Measurements from ENCODE around the gene ST6GALNAC3. TPM values are rescaled to one million over a fixed set of nuclear protein-coding genes. Genes with fewer than 3 reads are reported as not detected.

The ST6GALNAC3 gene
- total RNA-seq, 2 donors from 2014 or later = 0.24 to 0.30 TPM

DNA sequence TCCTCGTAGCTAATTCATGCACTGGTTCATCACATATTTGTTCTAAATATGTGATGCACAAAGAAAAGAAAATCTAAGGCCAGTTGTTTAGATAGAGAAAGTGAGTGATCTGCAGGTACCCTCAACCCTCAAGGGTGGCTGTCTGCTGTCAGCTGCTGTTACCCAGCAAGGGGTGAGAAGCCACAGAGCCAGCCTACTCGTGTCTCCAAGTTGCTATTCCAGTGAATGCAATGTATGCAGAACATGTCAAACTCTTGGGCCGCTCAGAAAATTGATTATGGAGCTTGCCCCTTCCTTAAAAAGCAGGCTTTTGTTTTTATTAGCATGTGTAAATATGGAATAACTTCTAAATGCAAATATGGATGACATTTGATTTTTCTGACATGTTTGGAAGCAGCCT lies 456.4 kb downstream of the ST6GALNAC3 start:
- Mint-ChIP-seq H3K9me3 (no peaks in the 10 kb centered on the region), H3K27me3 (peaks cover 4% of the 10 kb centered on the region), H3K36me3 (ENCODE audit: low read depth) (no peaks in the 10 kb centered on the region), H3K4me3 (no peak overlapping the region), H3K4me1 (no peaks in the 10 kb centered on the region), H3K27ac (no peak overlapping the region)
- ATAC-seq (replicated peaks) = no peak

DNA sequence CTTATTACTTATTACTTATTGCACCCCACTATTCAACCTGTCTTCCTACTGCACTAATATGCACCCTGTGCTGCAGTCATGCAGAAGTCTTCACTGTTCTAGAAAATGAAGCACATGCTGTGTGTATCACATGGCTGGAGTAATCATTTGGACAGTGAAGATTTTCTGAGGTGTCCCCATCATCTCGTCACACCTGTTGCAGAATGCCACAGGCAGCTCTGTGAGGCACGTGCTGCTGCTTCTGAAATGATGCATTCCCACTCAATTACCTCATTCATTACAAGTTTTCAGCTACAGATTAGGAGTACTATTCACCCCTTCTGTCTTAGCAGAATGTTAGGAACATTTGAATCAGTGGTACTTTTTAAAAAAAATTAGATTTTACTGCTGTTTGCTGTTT lies 467.1 kb downstream of the ST6GALNAC3 start:
- H3K9me3 Mint-ChIP-seq = peaks cover 5% of the 10 kb centered on the region
- peaks cover 4% of the 10 kb centered on the region for H3K27me3 Mint-ChIP-seq
- H3K36me3 Mint-ChIP-seq (ENCODE audit: low read depth) = no peaks in the 10 kb centered on the region
- H3K4me3 Mint-ChIP-seq = no peak overlapping the region
- H3K4me1 Mint-ChIP-seq = no peaks in the 10 kb centered on the region
- ATAC-seq (replicated peaks) = no peak
- no peak overlapping the region for H3K27ac Mint-ChIP-seq

DNA sequence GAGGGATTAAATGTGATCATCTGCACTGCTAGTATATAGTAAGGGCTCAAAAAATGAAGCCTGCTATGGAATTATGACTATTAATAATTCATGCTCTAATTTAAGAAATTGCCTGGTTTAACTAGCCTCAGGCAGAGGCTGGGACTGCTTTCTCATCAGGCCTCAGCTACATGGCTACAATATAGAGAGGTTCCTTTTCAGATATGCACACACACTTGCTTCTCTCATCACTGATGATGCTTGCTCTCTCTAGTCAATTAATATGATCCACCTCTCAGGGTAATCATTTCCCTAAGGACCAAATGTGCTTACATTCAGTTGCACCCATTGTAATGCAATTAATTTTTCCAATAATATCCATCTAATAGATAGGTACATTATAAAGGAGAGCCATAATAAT lies 467.8 kb downstream of the ST6GALNAC3 start:
- Mint-ChIP-seq H3K36me3 (ENCODE audit: low read depth) (no peaks in the 10 kb centered on the region), H3K27me3 (no peaks in the 10 kb centered on the region)
- no peak for ATAC-seq (replicated peaks)

DNA sequence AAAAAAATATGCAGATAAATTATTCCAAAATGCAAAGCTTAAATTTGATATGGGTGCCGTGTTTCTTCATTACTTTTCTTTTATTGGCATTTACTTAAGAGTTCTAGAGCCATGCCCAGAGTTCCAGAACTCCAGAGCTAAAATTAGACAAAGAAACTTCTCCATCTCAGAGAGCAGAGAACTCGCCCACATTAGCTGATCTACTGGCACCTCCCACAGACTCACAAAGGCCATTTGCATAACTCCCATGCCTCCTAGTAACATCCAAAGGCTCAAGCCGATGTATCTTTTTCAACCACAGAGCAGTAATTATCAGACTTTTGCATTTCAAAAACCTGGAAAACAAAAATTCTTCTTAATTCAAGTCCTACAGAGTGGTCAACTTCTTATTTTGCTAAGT lies 468.9 kb downstream of the ST6GALNAC3 start:
- Mint-ChIP-seq H3K36me3 (ENCODE audit: low read depth) (no peaks in the 10 kb centered on the region), H3K9me3 (no peaks in the 10 kb centered on the region), H3K27me3 (no peaks in the 10 kb centered on the region), H3K27ac (no peak overlapping the region), H3K4me3 (no peak overlapping the region), H3K4me1 (no peaks in the 10 kb centered on the region)
- no peak for ATAC-seq (replicated peaks)

More for the DNA sequence above, 467.8 kb downstream of the ST6GALNAC3 start:
- Mint-ChIP-seq H3K9me3 (peaks cover 1% of the 10 kb centered on the region), H3K27ac (no peak overlapping the region), H3K4me1 (no peaks in the 10 kb centered on the region), H3K4me3 (no peak overlapping the region)

DNA sequence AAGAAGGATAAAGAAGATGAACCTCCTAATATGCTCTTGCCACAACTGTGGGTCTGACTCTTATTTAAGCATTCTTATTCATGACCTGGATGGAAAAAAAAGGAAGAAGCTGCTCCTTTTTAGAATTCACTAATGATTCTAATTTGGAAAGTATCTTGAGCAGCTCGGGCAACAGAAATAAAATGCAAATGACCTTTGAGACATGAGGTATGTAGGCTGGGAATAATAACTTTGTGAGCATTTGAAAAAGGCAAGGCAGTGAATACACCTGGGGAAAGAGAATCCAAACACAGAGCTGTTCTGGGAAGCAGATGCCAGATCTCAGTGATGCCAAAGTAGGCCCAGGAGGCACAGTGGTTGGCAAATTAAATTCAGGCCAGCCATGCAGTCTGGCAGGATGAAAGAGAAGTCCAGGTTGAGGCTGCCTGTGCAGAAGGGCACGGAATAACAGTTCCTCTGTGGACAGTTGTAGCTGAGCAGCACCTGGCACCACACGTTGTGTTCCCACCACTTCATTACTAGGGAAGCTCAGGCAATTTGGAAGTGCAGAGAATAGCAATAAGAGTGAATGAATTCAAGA lies 471.9 kb downstream of the ST6GALNAC3 start:
- no peak for ATAC-seq (replicated peaks)
- H3K27me3 Mint-ChIP-seq = no peaks in the 10 kb centered on the region
- H3K4me1 Mint-ChIP-seq = no peaks in the 10 kb centered on the region
- no peak overlapping the region for H3K27ac Mint-ChIP-seq
- no peaks in the 10 kb centered on the region for H3K36me3 Mint-ChIP-seq (ENCODE audit: low read depth)
- no peaks in the 10 kb centered on the region for H3K9me3 Mint-ChIP-seq
- no peak overlapping the region for H3K4me3 Mint-ChIP-seq

DNA sequence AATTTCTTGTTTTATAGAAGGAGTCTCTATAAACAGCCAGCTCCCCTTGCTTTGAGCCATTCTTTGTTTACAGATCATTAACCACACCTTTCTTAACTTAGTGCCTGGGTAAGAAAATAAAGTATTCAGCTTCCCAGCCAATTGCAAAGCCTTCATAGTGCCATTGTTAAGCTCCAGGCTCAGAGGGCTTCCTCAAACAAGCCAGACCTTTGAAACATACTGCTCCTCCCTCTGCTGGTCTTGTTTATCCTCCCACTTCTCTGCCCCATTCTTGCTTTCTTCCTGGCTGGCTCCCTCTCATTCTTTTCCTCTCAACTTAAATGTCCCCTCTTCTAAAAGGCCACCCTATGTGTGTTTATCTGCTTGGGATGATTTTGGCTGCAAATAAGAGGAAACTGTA lies 473.4 kb downstream of the ST6GALNAC3 start:
- H3K9me3 Mint-ChIP-seq = no peaks in the 10 kb centered on the region
- H3K36me3 Mint-ChIP-seq (ENCODE audit: low read depth) = no peaks in the 10 kb centered on the region
- no peak overlapping the region for H3K4me3 Mint-ChIP-seq
- no peak for ATAC-seq (replicated peaks)
- no peak overlapping the region for H3K27ac Mint-ChIP-seq
- H3K27me3 Mint-ChIP-seq = no peaks in the 10 kb centered on the region
- no peaks in the 10 kb centered on the region for H3K4me1 Mint-ChIP-seq

DNA sequence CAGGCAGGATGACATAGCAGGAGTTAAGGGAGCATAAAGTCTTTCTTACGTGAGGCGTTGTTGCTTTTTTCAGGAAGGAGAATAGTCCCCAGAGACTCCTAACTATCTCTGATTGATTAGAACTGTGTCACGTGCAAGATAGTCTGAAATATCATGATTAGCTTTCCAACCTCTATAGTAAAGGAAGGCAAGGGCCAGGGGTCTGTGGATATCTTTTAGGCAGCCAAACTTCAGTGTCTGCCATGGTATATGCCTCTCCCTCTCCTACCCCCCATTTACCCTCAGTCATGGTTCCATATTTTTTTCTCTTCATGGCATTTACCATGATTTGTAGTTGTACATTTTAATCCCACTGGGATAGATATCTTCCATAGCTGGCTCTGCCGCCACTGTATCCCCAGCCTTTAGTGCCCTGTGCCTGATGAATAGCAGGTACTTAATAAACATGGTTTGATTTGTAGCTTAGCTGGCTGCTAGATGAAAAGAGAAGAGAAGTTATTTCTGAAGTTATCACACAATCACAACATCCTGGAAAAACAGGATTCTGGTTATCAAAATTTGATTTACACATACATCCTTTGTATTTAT lies 474.1 kb downstream of the ST6GALNAC3 start:
- H3K4me1 Mint-ChIP-seq = no peaks in the 10 kb centered on the region
- H3K9me3 Mint-ChIP-seq = no peaks in the 10 kb centered on the region
- no peak overlapping the region for H3K4me3 Mint-ChIP-seq
- no peak for ATAC-seq (replicated peaks)
- no peaks in the 10 kb centered on the region for H3K27me3 Mint-ChIP-seq
- no peak overlapping the region for H3K27ac Mint-ChIP-seq
- no peaks in the 10 kb centered on the region for H3K36me3 Mint-ChIP-seq (ENCODE audit: low read depth)

DNA sequence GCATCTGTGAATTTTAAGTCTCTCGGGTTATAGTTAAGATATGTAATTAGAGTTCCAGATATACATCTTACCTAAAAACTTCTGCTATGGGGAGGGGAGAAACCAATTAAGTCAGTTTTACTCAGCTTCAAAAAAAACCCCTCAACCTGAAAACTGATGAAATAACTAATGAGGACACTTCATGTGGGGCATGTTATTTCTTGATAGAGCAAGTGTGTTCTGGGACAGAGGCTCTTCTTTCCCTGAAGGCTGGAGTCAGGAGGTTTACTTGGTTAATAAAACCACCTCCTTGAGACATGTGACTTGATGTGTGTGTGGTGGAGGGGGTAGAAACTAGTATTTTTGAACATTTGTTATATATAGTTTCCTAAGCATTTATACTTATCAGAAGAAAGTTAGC lies 479.7 kb downstream of the ST6GALNAC3 start:
- no peaks in the 10 kb centered on the region for H3K9me3 Mint-ChIP-seq
- no peak overlapping the region for H3K27ac Mint-ChIP-seq
- no peaks in the 10 kb centered on the region for H3K4me1 Mint-ChIP-seq
- peaks cover 6% of the 10 kb centered on the region for H3K27me3 Mint-ChIP-seq
- no peak overlapping the region for H3K4me3 Mint-ChIP-seq
- no peak for ATAC-seq (replicated peaks)
- H3K36me3 Mint-ChIP-seq (ENCODE audit: low read depth) = no peaks in the 10 kb centered on the region

DNA sequence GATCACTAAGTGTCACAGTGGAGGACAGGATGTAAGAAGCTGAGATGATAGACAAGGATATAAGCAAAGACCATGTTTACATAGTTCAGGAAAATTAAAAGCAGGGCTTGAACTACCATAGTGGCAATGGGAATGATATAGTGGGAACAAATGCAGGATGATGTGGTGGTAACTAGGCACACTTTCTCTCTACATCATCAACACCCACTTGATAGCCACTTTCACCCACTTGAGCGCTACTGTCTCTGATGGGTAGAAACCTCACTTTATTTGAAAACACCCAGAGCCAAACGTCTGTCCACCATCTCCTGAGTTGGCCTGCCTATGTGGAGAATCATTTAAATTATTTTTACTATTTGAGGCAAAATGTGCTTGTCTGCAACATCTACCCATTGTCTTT lies 487.7 kb downstream of the ST6GALNAC3 start:
- H3K9me3 Mint-ChIP-seq = no peaks in the 10 kb centered on the region
- peaks cover 8% of the 10 kb centered on the region for H3K27me3 Mint-ChIP-seq
- no peaks in the 10 kb centered on the region for H3K36me3 Mint-ChIP-seq (ENCODE audit: low read depth)
- no peak overlapping the region for H3K4me3 Mint-ChIP-seq
- no peak overlapping the region for H3K27ac Mint-ChIP-seq
- no peaks in the 10 kb centered on the region for H3K4me1 Mint-ChIP-seq
- no peak for ATAC-seq (replicated peaks)

DNA sequence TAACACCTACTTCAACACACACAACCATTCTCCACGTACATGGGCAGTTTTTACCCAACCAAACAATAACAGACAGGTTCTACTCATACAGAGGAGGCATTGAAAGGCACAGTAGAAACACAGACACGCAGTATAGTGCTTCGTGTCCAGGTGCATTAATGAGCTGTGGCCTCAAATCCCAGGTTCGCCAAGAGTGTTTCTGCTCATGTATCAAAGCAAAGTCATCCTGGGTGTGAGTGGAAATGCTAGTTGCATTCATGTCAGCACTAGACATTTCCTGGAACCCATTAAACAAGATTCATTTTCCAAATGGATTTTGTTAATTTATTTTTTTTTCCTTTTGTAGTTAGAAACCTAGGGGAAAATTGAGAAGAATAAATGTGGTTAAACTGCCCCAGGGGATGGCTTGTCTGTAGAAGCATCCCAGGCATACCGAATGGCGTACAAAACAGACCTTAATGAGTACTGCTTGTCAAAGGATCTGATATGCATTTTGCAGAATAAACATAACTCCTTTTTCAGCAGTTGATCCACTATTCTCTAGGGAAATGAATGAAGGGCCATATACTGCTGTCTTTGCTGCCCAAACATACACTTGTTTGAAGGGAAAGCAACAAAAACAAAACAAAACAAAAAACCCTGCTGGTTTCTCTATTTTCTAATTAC lies 494.2 kb downstream of the ST6GALNAC3 start:
- H3K36me3 Mint-ChIP-seq (ENCODE audit: low read depth) = no peaks in the 10 kb centered on the region
- no peak for ATAC-seq (replicated peaks)
- no peaks in the 10 kb centered on the region for H3K4me1 Mint-ChIP-seq
- H3K27me3 Mint-ChIP-seq = peaks cover 7% of the 10 kb centered on the region
- H3K4me3 Mint-ChIP-seq = no peak overlapping the region
- H3K9me3 Mint-ChIP-seq = no peaks in the 10 kb centered on the region
- H3K27ac Mint-ChIP-seq = no peak overlapping the region

DNA sequence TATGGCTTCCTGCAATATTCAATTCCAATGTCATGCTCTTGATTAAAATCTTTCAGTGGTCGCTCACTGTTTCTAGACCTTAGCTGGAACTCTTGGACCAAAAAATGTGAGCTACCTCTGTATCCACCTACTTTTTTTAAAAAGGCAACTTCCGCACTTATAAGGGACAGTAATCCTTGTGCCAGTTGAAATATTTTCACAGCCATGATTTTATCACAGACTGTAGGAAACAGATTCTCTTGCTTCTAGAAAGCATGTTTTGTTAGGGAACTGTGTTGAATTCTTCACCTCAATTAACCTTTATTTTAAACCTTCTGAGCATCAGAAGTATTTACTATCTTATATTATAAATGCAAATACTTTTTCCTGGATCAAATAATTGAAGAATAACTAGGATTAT lies 496.7 kb downstream of the ST6GALNAC3 start:
- Mint-ChIP-seq H3K36me3 (ENCODE audit: low read depth) (no peaks in the 10 kb centered on the region), H3K27me3 (peaks cover 7% of the 10 kb centered on the region), H3K4me1 (no peaks in the 10 kb centered on the region), H3K9me3 (no peaks in the 10 kb centered on the region), H3K4me3 (no peak overlapping the region), H3K27ac (no peak overlapping the region)
- ATAC-seq (replicated peaks) = no peak

DNA sequence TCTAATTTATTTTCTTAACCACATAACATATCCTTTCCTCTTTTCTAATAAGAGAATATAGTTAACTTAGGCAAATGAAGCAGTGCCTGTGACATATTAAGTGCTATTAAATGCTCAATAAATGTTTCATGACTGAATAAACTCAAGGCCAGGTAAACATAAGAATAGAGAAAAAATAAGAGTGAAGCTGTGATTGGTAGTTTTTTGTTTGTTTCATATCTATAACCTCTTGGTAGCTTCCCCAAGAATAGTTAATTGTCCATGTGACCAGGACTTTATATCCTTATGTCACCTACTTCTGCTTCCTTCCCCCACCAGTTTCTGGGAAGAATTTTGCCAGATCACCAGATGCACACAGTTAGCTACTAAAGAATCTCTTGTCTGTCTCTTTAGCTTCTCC lies 497.7 kb downstream of the ST6GALNAC3 start:
- Mint-ChIP-seq H3K4me1 (no peaks in the 10 kb centered on the region), H3K27ac (no peak overlapping the region), H3K27me3 (peaks cover 7% of the 10 kb centered on the region), H3K36me3 (ENCODE audit: low read depth) (no peaks in the 10 kb centered on the region), H3K4me3 (no peak overlapping the region), H3K9me3 (no peaks in the 10 kb centered on the region)
- ATAC-seq (replicated peaks) = no peak

DNA sequence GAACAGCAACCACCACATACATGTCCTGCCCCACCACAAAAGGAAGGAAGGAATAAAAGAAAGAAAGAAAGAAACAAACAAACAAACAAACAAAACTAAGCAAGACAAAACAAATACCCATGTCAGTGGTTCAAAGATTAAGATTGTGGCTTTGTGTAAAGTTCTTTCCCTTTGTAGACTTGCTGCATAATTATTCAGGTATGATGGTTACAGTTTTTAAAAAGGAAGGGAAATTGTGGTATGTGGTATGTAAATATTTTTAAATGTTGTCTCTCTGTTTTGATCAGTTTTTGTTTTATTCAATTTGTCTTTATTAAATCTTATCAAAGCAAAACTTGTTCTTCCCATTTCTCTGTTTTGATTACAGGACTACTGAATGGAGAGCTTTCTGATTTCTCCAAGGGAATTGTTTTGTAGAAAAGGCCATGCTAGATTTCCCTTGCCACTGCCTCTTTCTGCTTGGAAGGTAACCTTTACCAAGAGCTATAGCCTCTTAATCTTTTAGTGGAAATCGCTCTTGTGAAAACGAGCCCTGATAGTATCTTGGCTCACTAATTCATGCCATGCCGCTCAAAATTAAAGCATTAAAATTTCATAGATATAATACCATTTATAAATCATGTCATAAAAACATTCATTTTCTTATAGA lies 502.5 kb downstream of the ST6GALNAC3 start:
- Mint-ChIP-seq H3K9me3 (no peaks in the 10 kb centered on the region), H3K27me3 (no peaks in the 10 kb centered on the region), H3K4me3 (no peak overlapping the region), H3K4me1 (no peaks in the 10 kb centered on the region), H3K36me3 (ENCODE audit: low read depth) (no peaks in the 10 kb centered on the region), H3K27ac (no peak overlapping the region)
- ATAC-seq (replicated peaks) = no peak

DNA sequence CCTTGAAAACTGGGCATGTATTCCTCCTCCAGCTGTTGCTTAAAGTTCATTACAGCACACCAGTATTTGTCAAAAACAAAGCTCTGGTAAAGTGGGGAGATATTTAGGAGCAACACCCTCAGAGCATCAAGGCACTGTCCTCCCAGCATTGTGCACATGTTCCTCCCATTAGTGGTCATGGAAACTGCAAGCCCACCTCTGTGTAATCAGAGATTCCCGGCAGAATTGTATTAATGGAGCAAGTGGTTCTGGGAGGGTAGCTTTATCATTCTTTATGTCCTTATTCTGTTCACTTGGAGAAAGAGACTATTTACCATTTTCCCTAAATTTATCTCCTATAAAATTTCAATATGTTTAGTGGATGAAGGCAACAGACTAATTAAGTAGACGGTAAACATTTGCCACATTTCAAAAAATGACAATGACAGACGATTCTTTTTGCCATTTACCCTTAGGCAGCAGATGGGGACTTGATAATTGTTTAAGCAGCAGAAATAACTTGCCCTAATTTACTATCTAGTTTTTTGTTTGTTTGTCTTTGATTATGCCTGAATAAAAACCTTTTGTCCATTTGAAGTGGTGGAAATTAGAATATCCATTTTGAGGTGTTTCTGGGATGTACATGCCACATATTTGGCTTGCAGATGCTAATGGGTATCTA lies 503.1 kb downstream of the ST6GALNAC3 start:
- no peak for ATAC-seq (replicated peaks)
- no peaks in the 10 kb centered on the region for H3K36me3 Mint-ChIP-seq (ENCODE audit: low read depth)
- no peak overlapping the region for H3K27ac Mint-ChIP-seq
- H3K27me3 Mint-ChIP-seq = no peaks in the 10 kb centered on the region
- H3K9me3 Mint-ChIP-seq = no peaks in the 10 kb centered on the region
- no peak overlapping the region for H3K4me3 Mint-ChIP-seq
- no peaks in the 10 kb centered on the region for H3K4me1 Mint-ChIP-seq

DNA sequence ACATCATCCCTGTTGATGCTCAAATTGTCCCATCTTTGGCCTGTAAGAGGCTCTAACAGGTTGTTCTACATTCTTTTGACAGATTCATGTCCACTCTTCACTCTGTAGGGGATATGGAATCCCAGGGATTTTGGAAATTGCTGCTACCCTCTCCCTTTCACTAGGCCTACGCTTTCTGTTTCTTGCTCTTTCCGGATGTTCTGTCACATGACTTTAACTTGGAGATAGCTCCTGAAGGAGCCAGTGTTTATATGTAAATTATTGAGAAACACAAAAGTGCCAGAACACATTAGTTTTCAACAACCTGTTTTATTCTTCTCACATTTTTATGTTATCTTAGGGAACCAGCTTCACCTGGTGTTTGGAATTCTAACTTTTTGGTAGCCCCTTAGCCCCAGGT lies 505.7 kb downstream of the ST6GALNAC3 start:
- no peaks in the 10 kb centered on the region for H3K36me3 Mint-ChIP-seq (ENCODE audit: low read depth)
- no peak for ATAC-seq (replicated peaks)
- no peak overlapping the region for H3K27ac Mint-ChIP-seq
- no peak overlapping the region for H3K4me3 Mint-ChIP-seq
- no peaks in the 10 kb centered on the region for H3K27me3 Mint-ChIP-seq
- no peaks in the 10 kb centered on the region for H3K4me1 Mint-ChIP-seq
- H3K9me3 Mint-ChIP-seq = no peaks in the 10 kb centered on the region
